GM23248 (cell line): ENCODE data around the gene VWF.
"Not testable (repeated sequence)": the region's sequence is repeated elsewhere in the genome, so short reads cannot be mapped to it uniquely, and the experiment has no call there.

Source experiments
- EZH2 ChIP-seq: fragments of 200-600 bp; sonication (generic); IDR thresholded peaks from 2 replicates; pipeline ENCODE4 v1.6.1; 2018; ENCODE audit warnings: antibody characterized with exemption, mild to moderate bottlenecking; ENCODE audit not compliant: insufficient read depth, poor library complexity, severe bottlenecking
- EZH2phosphoT487 ChIP-seq: fragments of 200-600 bp; sonication (generic); IDR thresholded peaks from 2 replicates; pipeline ENCODE4 v1.6.1; 2018; ENCODE audit warnings: antibody characterized with exemption, moderate library complexity, mild to moderate bottlenecking, low read depth; ENCODE audit not compliant: insufficient read depth

GRCh38 chr12:6015271-6015670, 109.2 kb downstream of the VWF start:
- TF ChIP-seq EZH2, EZH2phosphoT487: not testable (repeated sequence)
